Femur (tissue), 1 donor: Measurements from ENCODE around the gene ARHGAP12.

ENCODE experiments used
- DNase-seq: peaks from one replicate; pipeline ENCODE4 v3.0.0-alpha.2; 2017

Gene ARHGAP12

GRCh38 chr10:31876652-31877352, 51.8 kb downstream of the ARHGAP12 start:
- no peak for DNase-seq

GRCh38 chr10:31875608-31876007, 53.0 kb downstream of the ARHGAP12 start:
- no peak for DNase-seq

GRCh38 chr10:31873724-31874123, 54.9 kb downstream of the ARHGAP12 start:
- DNase-seq: no peak

- DNase-seq: no peak
Observed at GRCh38 chr10:31871266-31872065, 57.2 kb downstream of the ARHGAP12 start.

GRCh38 chr10:31867646-31868045, 61.0 kb downstream of the ARHGAP12 start:
- DNase-seq: no peak

- DNase-seq: no peak
Observed at GRCh38 chr10:31866118-31866670, 62.4 kb downstream of the ARHGAP12 start.

GRCh38 chr10:31864834-31865518, 63.7 kb downstream of the ARHGAP12 start:
- no peak for DNase-seq

- no peak for DNase-seq
Observed at GRCh38 chr10:31855033-31855432, 73.6 kb downstream of the ARHGAP12 start.

- DNase-seq: no peak
Observed at GRCh38 chr10:31853629-31854028, 75.0 kb downstream of the ARHGAP12 start.

GRCh38 chr10:31851216-31851615, 77.4 kb downstream of the ARHGAP12 start:
- no peak for DNase-seq

GRCh38 chr10:31847515-31847914, 81.1 kb downstream of the ARHGAP12 start:
- DNase-seq: no peak

GRCh38 chr10:31838709-31839108, 89.9 kb downstream of the ARHGAP12 start:
- no peak for DNase-seq

GRCh38 chr10:31838065-31838464, 90.6 kb downstream of the ARHGAP12 start:
- no peak for DNase-seq

GRCh38 chr10:31836569-31837406, 91.8 kb downstream of the ARHGAP12 start:
- DNase-seq: no peak

GRCh38 chr10:31833753-31834152, 94.9 kb downstream of the ARHGAP12 start:
- DNase-seq: no peak

- DNase-seq: no peak
Observed at GRCh38 chr10:31832261-31832660, 96.4 kb downstream of the ARHGAP12 start.

GRCh38 chr10:31830887-31831286, 97.7 kb downstream of the ARHGAP12 start:
- no peak for DNase-seq

GRCh38 chr10:31829776-31830175, 98.9 kb downstream of the ARHGAP12 start:
- DNase-seq: no peak

- DNase-seq: no peak
Observed at GRCh38 chr10:31823358-31823757, 105.3 kb downstream of the ARHGAP12 start.

- no peak for DNase-seq
Observed at GRCh38 chr10:31822616-31823318, 105.9 kb downstream of the ARHGAP12 start.

GRCh38 chr10:31822150-31822549, 106.5 kb downstream of the ARHGAP12 start:
- peak; percentile 43 for DNase-seq
